Trophoblast cell (in vitro differentiated cells and primary cell): ENCODE data around the gene PERM1.

ENCODE experiments used
- DNase-seq, 2 donors: peaks; one replicate each; pipeline ENCODE4 v3.0.0-alpha.2; 2016
- H2AFZ ChIP-seq: 2 replicates; pipeline ENCODE4 v1.6.1; 2013; ENCODE audit warnings: low read length, moderate library complexity, mild to moderate bottlenecking; ENCODE audit not compliant: insufficient read depth, poor library complexity
- H2AK5ac ChIP-seq: 2 replicates; pipeline ENCODE4 v1.6.1; 2013; ENCODE audit warnings: mild to moderate bottlenecking, low read length
- H2BK120ac ChIP-seq: 2 replicates; pipeline ENCODE4 v1.6.1; 2013; ENCODE audit warnings: low read length, mild to moderate bottlenecking, moderate library complexity; ENCODE audit not compliant: insufficient read depth, poor library complexity
- H2BK12ac ChIP-seq: 2 replicates; pipeline ENCODE4 v1.6.1; 2013; ENCODE audit warnings: mild to moderate bottlenecking, low read length, moderate library complexity
- H2BK5ac ChIP-seq: 2 replicates; pipeline ENCODE4 v1.6.1; 2013; ENCODE audit warnings: low read length, low read depth, moderate library complexity, mild to moderate bottlenecking; ENCODE audit not compliant: poor library complexity
- H3K14ac ChIP-seq: 2 replicates; pipeline ENCODE4 v1.6.1; 2013; ENCODE audit warnings: mild to moderate bottlenecking, low read length
- H3K18ac ChIP-seq: 2 replicates; pipeline ENCODE4 v1.6.1; 2013; ENCODE audit warnings: mild to moderate bottlenecking, low read length
- H3K23ac ChIP-seq: 2 replicates; pipeline ENCODE4 v1.6.1; 2013; ENCODE audit warnings: low read length
- H3K27ac ChIP-seq: 2 replicates; pipeline ENCODE4 v1.5.1; 2013; ENCODE audit warnings: low read depth, mild to moderate bottlenecking, inconsistent platforms, low read length, moderate library complexity
- H3K27me3 ChIP-seq: 2 replicates; pipeline ENCODE4 v1.6.1; 2013; ENCODE audit warnings: inconsistent platforms, mild to moderate bottlenecking, low read length, moderate library complexity; ENCODE audit not compliant: insufficient read depth
- H3K36me3 ChIP-seq, 2 experiments: 1 replicate in 1 of 2; 2 replicates in 1 of 2; pipeline ENCODE4 v1.6.1; 2013; ENCODE audit warnings: low read length in 2 of 2, mild to moderate bottlenecking in 2 of 2, moderate library complexity in 1 of 2; ENCODE audit not compliant: insufficient read depth in 2 of 2, control insufficient read depth in 1 of 2
- H3K4ac ChIP-seq: 2 replicates; pipeline ENCODE4 v1.6.1; 2013; ENCODE audit warnings: low read depth, mild to moderate bottlenecking, low read length, moderate library complexity
- H3K4me1 ChIP-seq, 2 experiments: 1 replicate in 1 of 2; 2 replicates in 1 of 2; pipeline ENCODE4 v1.6.1; 2013; ENCODE audit warnings: low read length in 2 of 2, mild to moderate bottlenecking in 2 of 2, moderate library complexity in 1 of 2; ENCODE audit not compliant: insufficient read depth in 2 of 2, control insufficient read depth in 1 of 2
- H3K4me2 ChIP-seq: 2 replicates; pipeline ENCODE4 v1.6.1; 2013; ENCODE audit warnings: inconsistent platforms, mild to moderate bottlenecking, low read length, moderate library complexity
- H3K4me3 ChIP-seq: 2 replicates; pipeline ENCODE4 v1.5.1; 2013; ENCODE audit warnings: mild to moderate bottlenecking, low read depth, low read length, inconsistent platforms
- H3K79me1 ChIP-seq: one replicate; pipeline ENCODE4 v1.6.1; 2013; ENCODE audit warnings: low read length
- H3K79me2 ChIP-seq: 2 replicates; pipeline ENCODE4 v1.6.1; 2013; ENCODE audit warnings: low read length, mild to moderate bottlenecking; ENCODE audit not compliant: control insufficient read depth, insufficient read depth, poor library complexity
- H3K9ac ChIP-seq: 2 replicates; pipeline ENCODE4 v1.6.1; 2013; ENCODE audit warnings: mild to moderate bottlenecking, low read length
- H3K9me3 ChIP-seq: 2 replicates; pipeline ENCODE4 v1.6.1; 2013; ENCODE audit warnings: low read depth, mild to moderate bottlenecking, control low read depth, inconsistent platforms, low read length; ENCODE audit not compliant: insufficient read depth
- H4K12ac ChIP-seq: 2 replicates; pipeline ENCODE4 v1.6.1; 2013; ENCODE audit warnings: low read depth, mild to moderate bottlenecking, low read length, moderate library complexity
- H4K8ac ChIP-seq: 2 replicates; pipeline ENCODE4 v1.6.1; 2013; ENCODE audit warnings: low read depth, mild to moderate bottlenecking, low read length, moderate library complexity
- H4K91ac ChIP-seq: one replicate; pipeline ENCODE4 v1.6.1; 2013; ENCODE audit warnings: low read depth, mild to moderate bottlenecking, low read length, moderate library complexity
- WGBS: extraction: QIAGEN DNeasy Blood & Tissue Kit; methylation state at CpG from one replicate; pipeline ENCODE4 v1.1.7; 2013; ENCODE audit warnings: missing lambda C conversion rate; ENCODE audit not compliant: insufficient read length, insufficient coverage; ENCODE audit errors: extremely low coverage; 5-methylcytosine and 5-hydroxymethylcytosine counted together

Gene PERM1

DNA sequence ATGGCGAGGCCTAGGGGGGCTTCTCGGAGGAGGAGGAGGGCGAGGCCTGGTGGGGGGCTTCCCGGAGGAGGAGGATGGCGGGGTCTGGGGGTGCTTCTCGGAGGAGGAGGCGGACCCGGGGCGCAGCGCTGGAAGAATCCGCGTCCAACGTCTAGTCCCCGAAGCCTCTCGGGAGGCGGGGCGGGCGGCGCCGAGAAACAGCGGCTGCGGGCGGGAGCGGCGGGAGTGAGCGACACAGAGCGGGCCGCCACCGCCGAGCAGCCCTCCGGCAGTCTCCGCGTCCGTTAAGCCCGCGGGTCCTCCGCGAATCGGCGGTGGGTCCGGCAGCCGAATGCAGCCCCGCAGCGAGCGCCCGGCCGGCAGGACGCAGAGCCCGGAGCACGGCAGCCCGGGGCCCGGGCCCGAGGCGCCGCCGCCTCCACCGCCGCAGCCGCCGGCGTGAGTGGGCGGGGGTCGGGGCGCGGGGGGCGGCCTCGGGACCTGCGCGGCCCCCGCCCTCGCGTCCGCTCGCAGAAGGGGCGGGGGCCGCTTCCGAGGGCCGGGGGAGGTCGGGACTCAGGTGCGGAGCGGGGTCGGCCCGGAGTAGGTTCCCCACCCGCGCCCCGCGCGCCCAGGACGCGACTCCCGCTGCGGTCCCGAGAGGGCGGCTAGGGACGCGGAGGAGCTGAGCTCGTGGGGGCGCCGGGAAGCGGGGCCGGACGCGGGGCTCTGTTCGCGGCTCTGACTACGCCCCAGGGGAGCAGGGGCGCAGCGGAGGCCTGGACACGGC is 21.3 kb downstream of the PERM1 start, which contains the start of gene KLHL17:
Gene KLHL17 (plus strand): TSS at position 222 of the 769 bp plus-strand sequence. CDS start 110 bp downstream, at position 332.
- H3K4me3 ChIP-seq, result peak within 1 kb of the TSS; percentile 96
- no CpG with 5 or more reads among the region's 109 CpGs for WGBS

DNA sequence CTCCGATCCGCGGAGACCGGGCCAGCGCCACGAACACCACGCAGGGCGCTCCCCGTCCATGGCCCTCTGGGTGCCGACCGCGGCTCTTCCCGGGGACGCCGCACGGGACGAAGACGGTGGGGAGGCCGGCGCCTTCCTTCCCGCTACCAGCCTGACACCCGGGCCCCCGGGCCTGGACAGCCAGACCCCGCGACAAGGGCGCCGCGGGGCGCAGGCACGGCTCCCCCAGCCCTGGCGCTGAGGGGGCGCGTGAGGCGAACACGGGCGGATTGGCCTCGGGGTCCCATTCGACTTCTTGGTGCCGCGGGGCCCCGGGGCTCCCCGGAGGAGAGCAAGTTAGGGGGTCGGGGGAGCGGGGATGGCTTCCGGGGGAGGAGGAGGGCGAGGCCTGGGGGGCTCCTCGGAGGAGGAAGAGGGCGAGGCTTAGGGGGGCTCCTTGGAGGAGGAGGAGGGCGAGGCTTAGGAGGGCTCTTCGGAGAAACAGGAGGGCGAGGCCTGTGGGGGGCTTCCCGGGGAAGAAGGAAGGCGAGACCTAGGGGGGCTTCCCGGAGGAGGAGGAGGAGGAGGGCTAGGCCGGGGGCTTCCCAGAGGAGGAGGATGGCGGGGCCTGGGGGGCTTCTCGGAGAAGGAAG is 22.0 kb downstream of the PERM1 start:
- Histone ChIP-seq H4K91ac (peak overlapping the region; percentile 84), H3K79me1 (peaks cover 10% of the 10 kb centered on the region), H3K14ac (peak overlapping the region; percentile 41), H4K12ac (no peak overlapping the region), H3K23ac (no peak overlapping the region), H3K4me1 (peaks cover 5 to 15% of the 10 kb centered on the region in 2 experiments), H3K4me2 (peak overlapping the region; percentile 88), H3K4me3 (peak overlapping the region; percentile 96), H3K36me3 (peaks cover 47 to 54% of the 10 kb centered on the region in 2 experiments), H3K4ac (no peak overlapping the region), H3K79me2 (peaks cover 5% of the 10 kb centered on the region), H2BK120ac (peak overlapping the region; percentile 43), H2BK5ac (no peak overlapping the region), H3K27me3 (peaks cover 3% of the 10 kb centered on the region), H3K9me3 (peaks cover 4% of the 10 kb centered on the region), H2BK12ac (peak overlapping the region; percentile 51), H3K18ac (peak overlapping the region; percentile 23), H2AK5ac (peak overlapping the region; percentile 5), H2AFZ (no peak overlapping the region), H3K9ac (no peak overlapping the region), H4K8ac (peak overlapping the region; percentile 85), H3K27ac (no peak overlapping the region)
- no CpG with 5 or more reads among the region's 57 CpGs for WGBS
- DNase-seq, result peak in 1 of 2 donors; percentile 33

More for the DNA sequence above, 21.3 kb downstream of the PERM1 start, which contains the start of gene KLHL17:
- Histone ChIP-seq H4K12ac (peak within 1 kb of the TSS; percentile 51), H3K14ac (peak within 1 kb of the TSS; percentile 41), H3K27ac (no peak within 1 kb of the TSS), H4K8ac (peak within 1 kb of the TSS; percentile 85), H2BK120ac (peak within 1 kb of the TSS; percentile 43), H4K91ac (peak within 1 kb of the TSS; percentile 84), H3K9me3 (peaks cover 4% of the 10 kb centered on the region), H3K4me1 (peaks cover 5 to 15% of the 10 kb centered on the region in 2 experiments), H3K36me3 (peaks cover 42 to 54% of the 10 kb centered on the region in 2 experiments), H2AFZ (peak within 1 kb of the TSS; percentile 67), H2BK5ac (no peak within 1 kb of the TSS), H3K27me3 (peaks cover 3% of the 10 kb centered on the region), H2AK5ac (peak within 1 kb of the TSS; percentile 5), H3K9ac (peak within 1 kb of the TSS; percentile 66), H3K79me2 (peaks cover 5% of the 10 kb centered on the region), H3K79me1 (peaks cover 10% of the 10 kb centered on the region), H3K4ac (peak within 1 kb of the TSS; percentile 46), H3K18ac (peak within 1 kb of the TSS; percentile 57), H2BK12ac (peak within 1 kb of the TSS; percentile 51), H3K4me2 (peak within 1 kb of the TSS; percentile 88), H3K23ac (no peak within 1 kb of the TSS)
- DNase-seq, result peak; percentile 58 to 72

GRCh38 chr1:958823-959730 is 22.8 kb downstream of the PERM1 start, which contains the start of gene NOC2L:
Gene NOC2L (minus strand): TSS chr1:959256. CDS start chr1:959240, 16 bp downstream.
- Histone ChIP-seq H4K8ac (peak within 1 kb of the TSS; percentile 90), H3K4me1 (peaks cover 5 to 15% of the 10 kb centered on the region in 2 experiments)

More at GRCh38 chr1:958823-959730, 22.8 kb downstream of the PERM1 start, which contains the start of gene NOC2L:
- Histone ChIP-seq H2AK5ac (peak within 1 kb of the TSS; percentile 36), H3K23ac (no peak within 1 kb of the TSS), H3K4me3 (peak within 1 kb of the TSS; percentile 98), H4K12ac (peak within 1 kb of the TSS; percentile 67), H2BK120ac (peak within 1 kb of the TSS; percentile 44), H3K79me1 (peaks cover 10% of the 10 kb centered on the region), H3K14ac (peak within 1 kb of the TSS; percentile 80), H3K4ac (peak within 1 kb of the TSS; percentile 95), H2BK12ac (peak within 1 kb of the TSS; percentile 51), H3K36me3 (peaks cover 54 to 59% of the 10 kb centered on the region in 2 experiments), H3K27ac (no peak within 1 kb of the TSS), H3K9me3 (peaks cover 4% of the 10 kb centered on the region), H2BK5ac (peak within 1 kb of the TSS; percentile 45), H3K4me2 (peak within 1 kb of the TSS; percentile 98), H3K27me3 (peaks cover 3% of the 10 kb centered on the region), H3K9ac (peak within 1 kb of the TSS; percentile 99), H2AFZ (peak within 1 kb of the TSS; percentile 77), H4K91ac (peak within 1 kb of the TSS; percentile 84), H3K79me2 (peaks cover 5% of the 10 kb centered on the region), H3K18ac (peak within 1 kb of the TSS; percentile 69)
- no CpG with 5 or more reads among the region's 101 CpGs for WGBS
- DNase-seq, result peak; percentile 85 to 90
